ENCODE results near the gene ATP2A1.

DNA sequence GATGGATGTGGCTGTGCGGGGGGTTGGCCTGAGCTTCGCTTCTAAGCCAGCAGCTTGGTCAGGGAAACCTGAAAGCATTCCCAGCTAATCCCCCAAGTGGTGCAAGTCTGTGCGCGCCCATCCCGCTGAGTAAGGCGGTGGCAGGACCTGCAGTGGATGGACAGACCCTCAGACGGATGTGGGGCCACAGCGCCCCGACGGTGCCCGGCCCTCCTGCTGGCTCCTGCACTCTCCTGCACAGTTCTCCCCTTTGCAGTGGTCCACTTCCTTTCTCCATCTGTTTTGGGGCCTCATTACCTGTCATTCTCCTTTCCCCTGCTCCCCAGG lies 2.3 kb downstream of the ATP2A1 start:
- TF ChIP-seq, protein P1, sequence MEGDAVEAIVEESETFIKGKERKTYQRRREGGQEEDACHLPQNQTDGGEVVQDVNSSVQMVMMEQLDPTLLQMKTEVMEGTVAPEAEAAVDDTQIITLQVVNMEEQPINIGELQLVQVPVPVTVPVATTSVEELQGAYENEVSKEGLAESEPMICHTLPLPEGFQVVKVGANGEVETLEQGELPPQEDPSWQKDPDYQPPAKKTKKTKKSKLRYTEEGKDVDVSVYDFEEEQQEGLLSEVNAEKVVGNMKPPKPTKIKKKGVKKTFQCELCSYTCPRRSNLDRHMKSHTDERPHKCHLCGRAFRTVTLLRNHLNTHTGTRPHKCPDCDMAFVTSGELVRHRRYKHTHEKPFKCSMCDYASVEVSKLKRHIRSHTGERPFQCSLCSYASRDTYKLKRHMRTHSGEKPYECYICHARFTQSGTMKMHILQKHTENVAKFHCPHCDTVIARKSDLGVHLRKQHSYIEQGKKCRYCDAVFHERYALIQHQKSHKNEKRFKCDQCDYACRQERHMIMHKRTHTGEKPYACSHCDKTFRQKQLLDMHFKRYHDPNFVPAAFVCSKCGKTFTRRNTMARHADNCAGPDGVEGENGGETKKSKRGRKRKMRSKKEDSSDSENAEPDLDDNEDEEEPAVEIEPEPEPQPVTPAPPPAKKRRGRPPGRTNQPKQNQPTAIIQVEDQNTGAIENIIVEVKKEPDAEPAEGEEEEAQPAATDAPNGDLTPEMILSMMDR (IDR thresholded peaks at IDR 0.05) = no peak
- TF ChIP-seq EZH2phosphoT487 (IDR thresholded peaks at IDR 0.05) = no peak

Data from neural progenitor cell (in vitro differentiated cells).